ENCODE measurements around the gene LMO1. TPM values are rescaled to one million over a fixed set of nuclear protein-coding genes. Genes with fewer than 3 reads are reported as not detected.

LMO1 gene
- total and polyA plus RNA-seq, 2 of the 8 experiments (the other 6 are each of a cell fraction or from before 2014, with no cell fraction given) = 0.17 TPM; not detected in 1

- TF ChIP-seq SUZ12 (IDR thresholded peaks at IDR 0.05; ENCODE audit: low read length) (no peak), SIRT6 (IDR thresholded peaks at IDR 0.05; ENCODE audit: low read length) (no peak), SP2 (IDR thresholded peaks at IDR 0.05; ENCODE audit: low read length) (no peak), GABPA (IDR thresholded peaks at IDR 0.05; ENCODE audit: borderline replicate concordance, insufficient read depth, low read length) (no peak), BRCA1 (IDR thresholded peaks at IDR 0.05; ENCODE audit: low read depth, low read length) (no peak), POU5F1 (IDR thresholded peaks at IDR 0.05; ENCODE audit: low read depth, low read length) (no peak), RAD21 (IDR thresholded peaks at IDR 0.05 in 1 of 2, conservative IDR thresholded peaks at IDR 0.05 in 1 of 2; ENCODE audit: low read depth in 2 of 2, low read length in 2 of 2) (no peak), NANOG (IDR thresholded peaks at IDR 0.05; ENCODE audit: insufficient read depth, low read depth, low read length, poor library complexity, severe bottlenecking) (no peak), SIN3A (conservative IDR thresholded peaks at IDR 0.05 in 1 of 2, IDR thresholded peaks at IDR 0.05 in 1 of 2; ENCODE audit: low read depth in 1 of 2, low read length in 2 of 2) (no peak)
These were observed 73.2 kb downstream of the LMO1 start (continued) for GRCh38 chr11:8190431-8190830.
